Measurements from ENCODE around the gene EPB41L4B.

DNA sequence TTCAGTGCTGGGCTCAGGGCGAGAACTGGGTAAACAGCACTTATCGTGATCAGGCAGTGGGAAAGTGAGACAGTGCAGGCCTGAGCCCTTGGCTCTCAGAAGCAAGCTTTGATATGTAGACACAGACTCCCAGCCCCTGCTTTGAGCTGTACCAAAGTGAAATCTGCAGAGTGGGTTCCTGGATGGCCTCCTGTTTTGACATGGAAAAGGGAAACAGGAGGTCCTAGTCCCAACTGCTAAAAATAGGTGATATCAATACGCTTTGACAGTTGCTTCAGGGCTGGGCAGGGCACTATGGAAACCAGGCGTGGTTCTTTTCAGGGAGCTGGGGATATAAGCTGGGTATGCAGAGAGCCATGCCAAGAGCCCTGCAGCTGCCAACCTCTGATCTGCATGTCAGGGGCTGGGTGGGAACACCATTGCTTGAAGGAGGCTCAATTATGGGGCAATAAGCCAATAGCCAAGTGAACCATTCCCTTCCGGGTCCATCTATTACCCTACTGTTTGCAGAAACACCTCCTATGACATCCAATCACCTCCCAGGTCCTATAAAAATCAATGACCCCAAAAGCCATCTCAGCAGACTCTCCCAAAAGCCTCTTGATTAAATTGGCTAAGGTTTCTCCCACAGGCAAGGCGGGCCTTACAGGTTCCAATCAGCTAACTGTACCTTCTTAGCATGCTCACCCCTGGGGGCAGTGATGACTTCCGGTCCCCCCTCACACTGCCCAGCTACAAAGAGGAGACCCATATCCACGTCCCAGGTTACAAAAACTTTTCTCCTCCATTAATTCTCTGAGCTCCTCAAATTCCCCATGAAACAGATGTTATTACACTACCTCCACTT, 45.8 kb downstream of the EPB41L4B start:
- TF ChIP-seq, protein P1, sequence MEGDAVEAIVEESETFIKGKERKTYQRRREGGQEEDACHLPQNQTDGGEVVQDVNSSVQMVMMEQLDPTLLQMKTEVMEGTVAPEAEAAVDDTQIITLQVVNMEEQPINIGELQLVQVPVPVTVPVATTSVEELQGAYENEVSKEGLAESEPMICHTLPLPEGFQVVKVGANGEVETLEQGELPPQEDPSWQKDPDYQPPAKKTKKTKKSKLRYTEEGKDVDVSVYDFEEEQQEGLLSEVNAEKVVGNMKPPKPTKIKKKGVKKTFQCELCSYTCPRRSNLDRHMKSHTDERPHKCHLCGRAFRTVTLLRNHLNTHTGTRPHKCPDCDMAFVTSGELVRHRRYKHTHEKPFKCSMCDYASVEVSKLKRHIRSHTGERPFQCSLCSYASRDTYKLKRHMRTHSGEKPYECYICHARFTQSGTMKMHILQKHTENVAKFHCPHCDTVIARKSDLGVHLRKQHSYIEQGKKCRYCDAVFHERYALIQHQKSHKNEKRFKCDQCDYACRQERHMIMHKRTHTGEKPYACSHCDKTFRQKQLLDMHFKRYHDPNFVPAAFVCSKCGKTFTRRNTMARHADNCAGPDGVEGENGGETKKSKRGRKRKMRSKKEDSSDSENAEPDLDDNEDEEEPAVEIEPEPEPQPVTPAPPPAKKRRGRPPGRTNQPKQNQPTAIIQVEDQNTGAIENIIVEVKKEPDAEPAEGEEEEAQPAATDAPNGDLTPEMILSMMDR (conservative IDR thresholded peaks at IDR 0.05; ENCODE audit: low read depth in 2 of 2) = no peak
- TF ChIP-seq, protein P2, sequence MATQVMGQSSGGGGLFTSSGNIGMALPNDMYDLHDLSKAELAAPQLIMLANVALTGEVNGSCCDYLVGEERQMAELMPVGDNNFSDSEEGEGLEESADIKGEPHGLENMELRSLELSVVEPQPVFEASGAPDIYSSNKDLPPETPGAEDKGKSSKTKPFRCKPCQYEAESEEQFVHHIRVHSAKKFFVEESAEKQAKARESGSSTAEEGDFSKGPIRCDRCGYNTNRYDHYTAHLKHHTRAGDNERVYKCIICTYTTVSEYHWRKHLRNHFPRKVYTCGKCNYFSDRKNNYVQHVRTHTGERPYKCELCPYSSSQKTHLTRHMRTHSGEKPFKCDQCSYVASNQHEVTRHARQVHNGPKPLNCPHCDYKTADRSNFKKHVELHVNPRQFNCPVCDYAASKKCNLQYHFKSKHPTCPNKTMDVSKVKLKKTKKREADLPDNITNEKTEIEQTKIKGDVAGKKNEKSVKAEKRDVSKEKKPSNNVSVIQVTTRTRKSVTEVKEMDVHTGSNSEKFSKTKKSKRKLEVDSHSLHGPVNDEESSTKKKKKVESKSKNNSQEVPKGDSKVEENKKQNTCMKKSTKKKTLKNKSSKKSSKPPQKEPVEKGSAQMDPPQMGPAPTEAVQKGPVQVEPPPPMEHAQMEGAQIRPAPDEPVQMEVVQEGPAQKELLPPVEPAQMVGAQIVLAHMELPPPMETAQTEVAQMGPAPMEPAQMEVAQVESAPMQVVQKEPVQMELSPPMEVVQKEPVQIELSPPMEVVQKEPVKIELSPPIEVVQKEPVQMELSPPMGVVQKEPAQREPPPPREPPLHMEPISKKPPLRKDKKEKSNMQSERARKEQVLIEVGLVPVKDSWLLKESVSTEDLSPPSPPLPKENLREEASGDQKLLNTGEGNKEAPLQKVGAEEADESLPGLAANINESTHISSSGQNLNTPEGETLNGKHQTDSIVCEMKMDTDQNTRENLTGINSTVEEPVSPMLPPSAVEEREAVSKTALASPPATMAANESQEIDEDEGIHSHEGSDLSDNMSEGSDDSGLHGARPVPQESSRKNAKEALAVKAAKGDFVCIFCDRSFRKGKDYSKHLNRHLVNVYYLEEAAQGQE (IDR thresholded peaks at IDR 0.05; ENCODE audit: unreplicated experiment) = no peak
- TF ChIP-seq STAT1 (IDR thresholded peaks at IDR 0.05; ENCODE audit: unreplicated experiment) (no peak), POLR2AphosphoS5 (IDR thresholded peaks at IDR 0.05; ENCODE audit: low read depth) (no peak), EZH2 (IDR thresholded peaks at IDR 0.05; ENCODE audit: low read depth, unreplicated experiment) (no peak), CREB1 (CRISPR knock-in tag; IDR thresholded peaks at IDR 0.05; ENCODE audit: low read depth) (no peak), EZH2phosphoT487 (IDR thresholded peaks at IDR 0.05; ENCODE audit: unreplicated experiment) (no peak), ZNF114 (CRISPR knock-in tag; IDR thresholded peaks at IDR 0.05) (no peak), NANOG (IDR thresholded peaks at IDR 0.05; ENCODE audit: borderline replicate concordance) (no peak), JUNB (IDR thresholded peaks at IDR 0.05; ENCODE audit: unreplicated experiment) (no peak), ZNF331 (CRISPR knock-in tag; IDR thresholded peaks at IDR 0.05; ENCODE audit: low read depth) (no peak)
- TF ChIP-seq, protein P3, sequence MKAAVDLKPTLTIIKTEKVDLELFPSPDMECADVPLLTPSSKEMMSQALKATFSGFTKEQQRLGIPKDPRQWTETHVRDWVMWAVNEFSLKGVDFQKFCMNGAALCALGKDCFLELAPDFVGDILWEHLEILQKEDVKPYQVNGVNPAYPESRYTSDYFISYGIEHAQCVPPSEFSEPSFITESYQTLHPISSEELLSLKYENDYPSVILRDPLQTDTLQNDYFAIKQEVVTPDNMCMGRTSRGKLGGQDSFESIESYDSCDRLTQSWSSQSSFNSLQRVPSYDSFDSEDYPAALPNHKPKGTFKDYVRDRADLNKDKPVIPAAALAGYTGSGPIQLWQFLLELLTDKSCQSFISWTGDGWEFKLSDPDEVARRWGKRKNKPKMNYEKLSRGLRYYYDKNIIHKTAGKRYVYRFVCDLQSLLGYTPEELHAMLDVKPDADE (IDR thresholded peaks at IDR 0.05) = no peak
- TF ChIP-seq, protein P4, sequence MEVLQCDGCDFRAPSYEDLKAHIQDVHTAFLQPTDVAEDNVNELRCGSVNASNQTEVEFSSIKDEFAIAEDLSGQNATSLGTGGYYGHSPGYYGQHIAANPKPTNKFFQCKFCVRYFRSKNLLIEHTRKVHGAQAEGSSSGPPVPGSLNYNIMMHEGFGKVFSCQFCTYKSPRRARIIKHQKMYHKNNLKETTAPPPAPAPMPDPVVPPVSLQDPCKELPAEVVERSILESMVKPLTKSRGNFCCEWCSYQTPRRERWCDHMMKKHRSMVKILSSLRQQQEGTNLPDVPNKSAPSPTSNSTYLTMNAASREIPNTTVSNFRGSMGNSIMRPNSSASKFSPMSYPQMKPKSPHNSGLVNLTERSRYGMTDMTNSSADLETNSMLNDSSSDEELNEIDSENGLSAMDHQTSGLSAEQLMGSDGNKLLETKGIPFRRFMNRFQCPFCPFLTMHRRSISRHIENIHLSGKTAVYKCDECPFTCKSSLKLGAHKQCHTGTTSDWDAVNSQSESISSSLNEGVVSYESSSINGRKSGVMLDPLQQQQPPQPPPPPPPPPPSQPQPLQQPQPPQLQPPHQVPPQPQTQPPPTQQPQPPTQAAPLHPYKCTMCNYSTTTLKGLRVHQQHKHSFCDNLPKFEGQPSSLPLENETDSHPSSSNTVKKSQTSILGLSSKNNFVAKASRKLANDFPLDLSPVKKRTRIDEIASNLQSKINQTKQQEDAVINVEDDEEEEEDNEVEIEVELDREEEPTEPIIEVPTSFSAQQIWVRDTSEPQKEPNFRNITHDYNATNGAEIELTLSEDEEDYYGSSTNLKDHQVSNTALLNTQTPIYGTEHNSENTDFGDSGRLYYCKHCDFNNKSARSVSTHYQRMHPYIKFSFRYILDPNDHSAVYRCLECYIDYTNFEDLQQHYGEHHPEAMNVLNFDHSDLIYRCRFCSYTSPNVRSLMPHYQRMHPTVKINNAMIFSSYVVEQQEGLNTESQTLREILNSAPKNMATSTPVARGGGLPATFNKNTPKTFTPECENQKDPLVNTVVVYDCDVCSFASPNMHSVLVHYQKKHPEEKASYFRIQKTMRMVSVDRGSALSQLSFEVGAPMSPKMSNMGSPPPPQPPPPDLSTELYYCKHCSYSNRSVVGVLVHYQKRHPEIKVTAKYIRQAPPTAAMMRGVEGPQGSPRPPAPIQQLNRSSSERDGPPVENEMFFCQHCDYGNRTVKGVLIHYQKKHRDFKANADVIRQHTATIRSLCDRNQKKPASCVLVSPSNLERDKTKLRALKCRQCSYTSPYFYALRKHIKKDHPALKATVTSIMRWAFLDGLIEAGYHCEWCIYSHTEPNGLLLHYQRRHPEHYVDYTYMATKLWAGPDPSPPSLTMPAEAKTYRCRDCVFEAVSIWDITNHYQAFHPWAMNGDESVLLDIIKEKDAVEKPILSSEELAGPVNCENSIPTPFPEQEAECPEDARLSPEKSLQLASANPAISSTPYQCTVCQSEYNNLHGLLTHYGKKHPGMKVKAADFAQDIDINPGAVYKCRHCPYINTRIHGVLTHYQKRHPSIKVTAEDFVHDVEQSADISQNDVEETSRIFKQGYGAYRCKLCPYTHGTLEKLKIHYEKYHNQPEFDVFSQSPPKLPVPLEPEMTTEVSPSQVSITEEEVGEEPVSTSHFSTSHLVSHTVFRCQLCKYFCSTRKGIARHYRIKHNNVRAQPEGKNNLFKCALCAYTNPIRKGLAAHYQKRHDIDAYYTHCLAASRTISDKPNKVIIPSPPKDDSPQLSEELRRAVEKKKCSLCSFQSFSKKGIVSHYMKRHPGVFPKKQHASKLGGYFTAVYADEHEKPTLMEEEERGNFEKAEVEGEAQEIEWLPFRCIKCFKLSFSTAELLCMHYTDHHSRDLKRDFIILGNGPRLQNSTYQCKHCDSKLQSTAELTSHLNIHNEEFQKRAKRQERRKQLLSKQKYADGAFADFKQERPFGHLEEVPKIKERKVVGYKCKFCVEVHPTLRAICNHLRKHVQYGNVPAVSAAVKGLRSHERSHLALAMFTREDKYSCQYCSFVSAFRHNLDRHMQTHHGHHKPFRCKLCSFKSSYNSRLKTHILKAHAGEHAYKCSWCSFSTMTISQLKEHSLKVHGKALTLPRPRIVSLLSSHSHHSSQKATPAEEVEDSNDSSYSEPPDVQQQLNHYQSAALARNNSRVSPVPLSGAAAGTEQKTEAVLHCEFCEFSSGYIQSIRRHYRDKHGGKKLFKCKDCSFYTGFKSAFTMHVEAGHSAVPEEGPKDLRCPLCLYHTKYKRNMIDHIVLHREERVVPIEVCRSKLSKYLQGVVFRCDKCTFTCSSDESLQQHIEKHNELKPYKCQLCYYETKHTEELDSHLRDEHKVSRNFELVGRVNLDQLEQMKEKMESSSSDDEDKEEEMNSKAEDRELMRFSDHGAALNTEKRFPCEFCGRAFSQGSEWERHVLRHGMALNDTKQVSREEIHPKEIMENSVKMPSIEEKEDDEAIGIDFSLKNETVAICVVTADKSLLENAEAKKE (CRISPR knock-in tag; IDR thresholded peaks at IDR 0.05) = no peak
